ENCODE measurements around the gene RXFP2.

The RXFP2 gene

GRCh38 chr13:31790992-31791391 is 51.7 kb downstream of the RXFP2 start:
- Histone ChIP-seq H4K20me1 (ENCODE audit: insufficient read depth, low read length) (no peaks in the 10 kb centered on the region), H3K27me3 (ENCODE audit: insufficient read depth, low read length, poor library complexity) (peaks cover 2% of the 10 kb centered on the region), H3K9ac (ENCODE audit: low read depth, low read length) (no peak overlapping the region), H3K36me3 (ENCODE audit: insufficient read depth, low read length) (no peaks in the 10 kb centered on the region), H3K4me3 (ENCODE audit: low read depth in 1 of 2, low read length in 2 of 2) (no peak overlapping the region), H3K4me1 (ENCODE audit: insufficient read depth, low read length) (no peaks in the 10 kb centered on the region), H3K4me2 (ENCODE audit: insufficient read depth, low read length) (no peak overlapping the region), H3K27ac (ENCODE audit: low read length) (no peak overlapping the region), H3K9me3 (ENCODE audit: insufficient read depth, low read length, severe bottlenecking) (no peaks in the 10 kb centered on the region), H3K79me2 (ENCODE audit: insufficient read depth, low read length) (no peaks in the 10 kb centered on the region), H2AFZ (ENCODE audit: low read depth, low read length) (no peak overlapping the region)
- TF ChIP-seq EZH2 (IDR thresholded peaks at IDR 0.05; ENCODE audit: borderline replicate concordance, low read depth, low read length, severe bottlenecking) (no peak), CTCF (IDR thresholded peaks at IDR 0.05; ENCODE audit: borderline replicate concordance, extremely low read depth, low read length, poor library complexity, severe bottlenecking) (no peak)
- no peak for DNase-seq
- no peak for ATAC-seq (ENCODE audit: insufficient read depth, low read depth)

DNA sequence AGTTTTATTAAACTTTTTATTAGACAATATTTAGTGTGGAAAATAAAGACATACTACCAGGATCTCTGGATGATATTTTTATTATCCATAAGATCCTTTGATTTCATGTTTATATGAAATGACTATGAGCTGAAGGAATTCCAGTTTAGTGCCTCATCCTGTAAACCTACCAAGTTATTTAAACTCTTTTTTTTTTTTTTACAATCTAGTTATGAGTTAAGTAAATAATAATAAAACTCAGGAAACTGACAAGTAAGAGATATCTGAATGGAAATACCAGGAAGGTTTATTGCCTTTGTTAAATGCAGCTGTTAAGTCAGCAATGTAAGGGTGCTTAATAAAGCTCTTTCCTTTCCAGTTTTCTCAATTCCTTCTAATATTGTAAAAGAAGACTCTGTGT is 53.9 kb downstream of the RXFP2 start:
- DNase-seq (no peak), ATAC-seq (ENCODE audit: insufficient read depth, low read depth) (no peak)
- no peak overlapping the region for H3K27ac ChIP-seq (ENCODE audit: low read length)
- no peak overlapping the region for H3K4me3 ChIP-seq (ENCODE audit: low read depth in 1 of 2, low read length in 2 of 2)
- H3K79me2 ChIP-seq (ENCODE audit: insufficient read depth, low read length), result no peaks in the 10 kb centered on the region
- TF ChIP-seq CTCF (IDR thresholded peaks at IDR 0.05; ENCODE audit: borderline replicate concordance, extremely low read depth, low read length, poor library complexity, severe bottlenecking) (no peak), EZH2 (IDR thresholded peaks at IDR 0.05; ENCODE audit: borderline replicate concordance, low read depth, low read length, severe bottlenecking) (no peak)
- H3K27me3 ChIP-seq (ENCODE audit: insufficient read depth, low read length, poor library complexity), result peaks cover 2% of the 10 kb centered on the region
- H4K20me1 ChIP-seq (ENCODE audit: insufficient read depth, low read length), result no peaks in the 10 kb centered on the region
- H3K36me3 ChIP-seq (ENCODE audit: insufficient read depth, low read length), result no peaks in the 10 kb centered on the region
- H2AFZ ChIP-seq (ENCODE audit: low read depth, low read length), result no peak overlapping the region
- H3K4me1 ChIP-seq (ENCODE audit: insufficient read depth, low read length), result no peaks in the 10 kb centered on the region
- H3K9me3 ChIP-seq (ENCODE audit: insufficient read depth, low read length, severe bottlenecking), result no peaks in the 10 kb centered on the region
- H3K9ac ChIP-seq (ENCODE audit: low read depth, low read length), result no peak overlapping the region
- no peak overlapping the region for H3K4me2 ChIP-seq (ENCODE audit: insufficient read depth, low read length)

GRCh38 chr13:31794452-31794851 is 55.1 kb downstream of the RXFP2 start:
- H3K9ac ChIP-seq (ENCODE audit: low read depth, low read length), result no peak overlapping the region

More at GRCh38 chr13:31794452-31794851, 55.1 kb downstream of the RXFP2 start:
- Histone ChIP-seq H4K20me1 (ENCODE audit: insufficient read depth, low read length) (no peaks in the 10 kb centered on the region), H3K4me2 (ENCODE audit: insufficient read depth, low read length) (no peak overlapping the region), H3K4me3 (ENCODE audit: low read depth in 1 of 2, low read length in 2 of 2) (no peak overlapping the region), H3K36me3 (ENCODE audit: insufficient read depth, low read length) (no peaks in the 10 kb centered on the region), H3K27me3 (ENCODE audit: insufficient read depth, low read length, poor library complexity) (peaks cover 2% of the 10 kb centered on the region), H3K4me1 (ENCODE audit: insufficient read depth, low read length) (no peaks in the 10 kb centered on the region), H3K79me2 (ENCODE audit: insufficient read depth, low read length) (no peaks in the 10 kb centered on the region), H3K9me3 (ENCODE audit: insufficient read depth, low read length, severe bottlenecking) (no peaks in the 10 kb centered on the region), H3K27ac (ENCODE audit: low read length) (no peak overlapping the region), H2AFZ (ENCODE audit: low read depth, low read length) (no peak overlapping the region)
- ATAC-seq (ENCODE audit: insufficient read depth, low read depth) (no peak), DNase-seq (no peak)
- TF ChIP-seq CTCF (IDR thresholded peaks at IDR 0.05; ENCODE audit: borderline replicate concordance, extremely low read depth, low read length, poor library complexity, severe bottlenecking), result no peak
- TF ChIP-seq EZH2 (IDR thresholded peaks at IDR 0.05; ENCODE audit: borderline replicate concordance, low read depth, low read length, severe bottlenecking), result no peak

All from DND-41 (cell line).